Measurements from ENCODE around the gene BGN. TPM values are rescaled to one million over a fixed set of nuclear protein-coding genes. Genes with fewer than 3 reads are reported as not detected.
A peak's percentile ranks its signal among the peaks of the same experiment; 100 is the strongest.

BGN gene
- total RNA-seq, 1 donor from 2014 or later: not detected

DNA sequence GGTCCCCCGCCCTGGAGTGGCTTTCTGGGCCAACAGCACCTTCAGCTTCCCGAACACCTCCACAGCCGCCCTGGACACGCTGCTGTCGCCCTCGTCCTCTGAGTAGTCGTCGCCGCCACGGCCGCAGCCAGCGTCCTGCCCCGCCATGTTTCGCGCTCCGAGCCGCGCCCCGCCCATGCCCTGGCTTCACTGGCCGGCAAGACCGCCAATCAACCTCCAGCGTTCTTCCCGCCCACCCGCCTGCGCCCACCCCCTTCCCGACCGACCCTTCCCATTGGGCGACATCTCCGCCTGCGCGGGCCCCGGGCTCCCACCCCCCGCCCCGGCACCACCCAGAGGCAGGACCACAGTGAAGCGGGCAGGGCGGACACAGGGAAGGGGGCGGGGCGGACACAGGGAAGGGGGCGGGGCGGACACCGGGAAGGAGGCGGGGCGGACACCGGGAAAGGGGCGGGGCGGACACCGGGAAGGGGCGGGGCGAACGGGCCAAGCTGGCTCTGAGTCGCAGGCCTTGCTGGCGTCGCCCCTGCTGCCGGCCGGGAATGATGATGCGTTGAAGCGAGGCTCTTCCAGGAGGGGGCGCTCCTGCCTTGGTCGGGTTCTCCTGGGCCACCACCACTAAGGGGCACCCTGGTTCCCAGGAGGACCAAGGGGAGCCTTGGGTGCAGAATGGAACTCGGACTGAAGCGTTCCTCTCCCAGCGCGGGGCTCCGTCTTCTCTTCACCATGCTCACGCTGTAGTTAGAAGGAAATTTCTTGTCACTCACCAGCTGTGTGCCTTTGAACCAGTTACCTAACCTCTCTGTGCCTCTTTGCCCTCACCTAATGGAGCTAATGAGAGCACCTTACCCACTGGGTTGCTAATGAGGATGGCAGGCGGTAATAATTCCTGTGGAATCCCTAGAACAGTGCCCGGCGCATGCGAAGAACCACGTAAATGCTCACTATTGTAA lies 24.1 kb upstream of the BGN start, which contains the start of gene HAUS7:
Gene HAUS7 (minus strand): TSS at position 166 of the 953 bp plus-strand sequence. CDS start 19 bp downstream, at position 147.
- intact Hi-C loops (cut with micrococcal nuclease): loop anchor here (1.0 to 10.0 kb wide), 6 partner anchors 37 to 638 kb away; partner anchors contain the start of genes ABCD1, BCAP31, CCNQ and CETN2
- H3K4me3 Mint-ChIP-seq: peak within 1 kb of the TSS; percentile 86
- H3K27me3 Mint-ChIP-seq: peaks cover 2% of the 10 kb centered on the region
- peak; percentile 95 for DNase-seq
- peak within 1 kb of the TSS; percentile 84 for H3K27ac Mint-ChIP-seq
- peaks cover 4% of the 10 kb centered on the region for H3K4me1 Mint-ChIP-seq
- H3K9me3 Mint-ChIP-seq: no peaks in the 10 kb centered on the region
- peaks cover 4% of the 10 kb centered on the region for H3K36me3 Mint-ChIP-seq (ENCODE audit: low read depth)

DNA sequence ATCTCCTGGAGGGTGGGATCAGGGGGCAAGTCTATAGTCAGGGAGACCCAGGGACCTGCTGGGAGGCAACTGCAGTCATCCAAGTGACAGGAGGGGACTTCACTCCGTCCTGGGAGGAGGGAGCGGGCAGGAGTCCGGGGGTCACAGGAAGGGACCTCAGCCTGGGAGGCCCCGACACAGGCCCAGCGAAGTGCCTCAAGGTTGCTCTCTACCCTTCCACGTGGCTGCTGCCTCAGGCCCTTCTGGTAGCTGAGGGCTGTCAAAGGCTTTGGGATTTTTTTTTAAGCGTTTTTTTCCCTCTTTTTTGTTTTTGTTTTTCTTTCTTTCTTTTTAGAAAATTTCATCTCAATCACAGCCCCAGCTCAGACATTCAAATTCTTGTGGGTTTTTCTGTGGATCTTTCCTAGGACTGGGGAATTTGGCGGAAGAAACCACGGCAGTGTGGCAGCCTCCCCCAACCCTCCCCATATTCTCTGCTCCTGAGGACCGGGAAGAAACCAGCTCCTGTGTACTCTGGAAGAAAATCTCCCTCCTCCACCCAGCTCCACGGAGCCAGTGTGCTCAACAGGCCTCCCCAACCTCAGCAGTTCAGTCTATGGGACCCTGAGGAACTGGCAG lies 23.0 kb upstream of the BGN start:
- no peak for DNase-seq
- Mint-ChIP-seq H3K4me3 (no peak overlapping the region), H3K36me3 (ENCODE audit: low read depth) (peaks cover 4% of the 10 kb centered on the region), H3K9me3 (no peaks in the 10 kb centered on the region), H3K27me3 (peaks cover 6% of the 10 kb centered on the region), H3K4me1 (peaks cover 4% of the 10 kb centered on the region), H3K27ac (peak overlapping the region; percentile 29)
- intact Hi-C loops (cut with micrococcal nuclease): loop anchor here (1.0 to 10.0 kb wide), 4 partner anchors 36 to 639 kb away; partner anchors contain the start of genes ABCD1, BCAP31, CETN2 and NSDHL

DNA sequence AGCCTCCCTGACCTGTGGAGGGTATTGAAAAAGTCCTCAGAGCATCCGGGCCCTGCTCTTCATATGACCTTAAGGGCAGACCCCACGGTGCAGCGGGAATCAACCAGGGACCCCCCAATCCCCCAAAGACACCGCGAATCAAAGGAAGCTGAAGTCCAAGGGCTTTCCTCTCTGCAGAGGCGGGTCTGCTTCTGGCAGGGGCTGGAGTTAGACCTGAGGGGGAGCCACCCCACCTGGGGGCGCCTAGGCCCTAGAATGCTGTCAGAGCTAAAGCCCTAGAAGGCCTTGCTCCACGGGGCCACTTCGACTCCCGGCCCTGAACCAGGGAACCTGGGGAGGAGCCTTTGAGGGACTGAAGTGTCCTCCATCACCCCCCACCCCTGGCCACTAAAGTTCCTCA lies 21.7 kb upstream of the BGN start:
- Mint-ChIP-seq H3K4me3 (no peak overlapping the region), H3K27me3 (peaks cover 6% of the 10 kb centered on the region), H3K27ac (peak overlapping the region; percentile 15), H3K36me3 (ENCODE audit: low read depth) (no peaks in the 10 kb centered on the region), H3K4me1 (peaks cover 1% of the 10 kb centered on the region), H3K9me3 (no peaks in the 10 kb centered on the region)
- no peak for DNase-seq
- intact Hi-C loops (cut with micrococcal nuclease): loop anchor here (5.0 to 10.0 kb wide), 3 partner anchors 138 to 641 kb away; partner anchors contain the start of genes ABCD1, BCAP31, CETN2 and NSDHL

DNA sequence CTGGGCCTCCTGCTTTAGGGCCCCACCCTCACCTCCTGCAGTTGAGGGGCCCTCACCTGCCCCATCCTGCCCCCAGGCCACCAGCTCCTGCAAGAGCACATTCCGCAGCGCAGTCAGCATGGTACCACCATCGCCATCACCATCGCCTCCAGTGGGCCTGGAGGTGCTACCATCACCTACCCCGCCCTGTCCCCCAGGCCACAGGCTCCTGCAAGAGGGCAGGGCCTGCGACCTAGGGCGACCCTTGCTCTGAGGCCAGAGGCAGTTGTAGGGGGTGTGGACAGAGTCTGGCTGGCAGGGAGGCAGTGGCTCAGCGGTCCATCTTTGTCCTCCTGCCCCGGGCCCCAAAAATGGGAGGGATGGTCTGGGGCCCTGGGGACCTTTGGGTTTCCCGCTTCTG lies 20.5 kb upstream of the BGN start:
- Mint-ChIP-seq H3K36me3 (ENCODE audit: low read depth) (no peaks in the 10 kb centered on the region), H3K27ac (no peak overlapping the region), H3K4me3 (no peak overlapping the region), H3K27me3 (peaks cover 6% of the 10 kb centered on the region), H3K9me3 (no peaks in the 10 kb centered on the region), H3K4me1 (no peaks in the 10 kb centered on the region)
- intact Hi-C loops (cut with micrococcal nuclease): loop anchor here (5.0 to 10.0 kb wide), 3 partner anchors 139 to 642 kb away; partner anchors contain the start of genes ABCD1, BCAP31, CETN2 and NSDHL
- DNase-seq: no peak

DNA sequence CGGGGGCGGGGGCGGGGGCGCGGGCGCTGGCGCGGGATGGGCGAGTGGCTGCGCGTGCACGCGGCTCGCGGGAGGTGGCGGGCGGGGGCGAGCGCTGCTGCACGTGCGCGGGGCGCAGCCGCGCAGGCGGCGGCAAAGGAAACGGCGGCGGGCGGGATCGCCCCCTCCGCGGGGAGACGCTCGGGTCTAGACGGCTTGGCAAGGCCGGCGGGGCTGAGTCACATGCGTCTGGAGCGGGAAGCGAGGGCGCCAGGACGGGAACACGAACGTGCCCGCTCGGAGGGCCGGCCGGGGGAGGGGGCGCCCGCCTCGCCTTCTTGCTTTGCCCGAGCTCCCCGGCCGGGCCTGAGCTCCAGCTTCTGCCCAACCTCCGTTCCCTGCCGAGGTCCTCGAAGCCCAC lies 20.1 kb upstream of the BGN start:
- no peaks in the 10 kb centered on the region for H3K4me1 Mint-ChIP-seq
- H3K36me3 Mint-ChIP-seq (ENCODE audit: low read depth): no peaks in the 10 kb centered on the region
- no peak overlapping the region for H3K4me3 Mint-ChIP-seq
- peak; percentile 73 for DNase-seq
- no peak overlapping the region for H3K27ac Mint-ChIP-seq
- H3K9me3 Mint-ChIP-seq: no peaks in the 10 kb centered on the region
- H3K27me3 Mint-ChIP-seq: peaks cover 6% of the 10 kb centered on the region
- intact Hi-C loops (cut with micrococcal nuclease): loop anchor here (5.0 to 10.0 kb wide), 3 partner anchors 140 to 642 kb away; partner anchors contain the start of genes ABCD1, BCAP31, CETN2 and NSDHL

DNA sequence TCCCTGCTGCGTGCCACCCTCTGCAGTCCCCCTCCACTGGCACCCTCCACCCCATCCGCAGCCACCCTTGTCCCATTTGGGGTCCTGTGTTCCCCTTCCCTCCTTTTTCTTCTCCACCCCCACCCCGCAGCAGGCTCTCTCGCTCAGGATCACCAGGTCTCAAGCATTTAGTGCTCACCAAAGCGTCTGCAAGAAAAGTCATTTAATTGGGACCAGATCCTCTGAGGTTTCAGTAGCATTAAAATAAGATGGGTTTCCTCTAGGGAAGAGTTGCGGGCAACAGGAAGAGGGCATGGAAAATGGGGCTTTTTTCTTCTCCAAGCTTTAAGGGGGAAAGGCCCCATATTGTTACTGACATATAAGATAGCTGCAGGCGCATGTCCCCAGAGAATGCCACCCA lies 19.5 kb upstream of the BGN start:
- no peaks in the 10 kb centered on the region for H3K4me1 Mint-ChIP-seq
- H3K9me3 Mint-ChIP-seq: no peaks in the 10 kb centered on the region

DNA sequence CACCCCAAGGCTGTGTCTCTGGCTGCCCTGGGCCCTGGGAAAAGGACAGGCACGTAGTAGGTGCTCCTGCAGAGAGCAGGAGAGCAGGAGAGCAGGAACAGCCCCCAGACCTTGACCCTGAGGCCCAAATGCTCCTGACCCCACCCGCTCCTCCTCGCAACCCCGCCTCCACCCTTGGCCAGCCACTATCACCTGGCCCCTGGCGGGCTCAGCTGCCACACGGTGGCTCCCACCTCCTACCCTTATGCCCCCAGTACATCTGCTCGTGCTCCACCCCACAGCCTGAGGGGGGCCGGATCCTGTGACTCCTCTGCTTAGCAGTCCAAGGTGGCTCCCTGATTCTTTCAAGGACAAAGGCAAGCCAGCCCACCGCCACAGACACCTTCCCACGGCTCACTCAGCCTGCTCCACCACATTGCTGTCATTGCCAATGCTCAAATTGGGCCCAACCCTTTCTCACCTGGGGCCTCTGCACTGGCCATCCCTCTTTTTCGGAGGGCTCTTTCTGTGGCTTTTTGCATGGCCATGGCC lies 19.0 kb upstream of the BGN start:
- peaks cover 6% of the 10 kb centered on the region for H3K27me3 Mint-ChIP-seq
- no peak overlapping the region for H3K27ac Mint-ChIP-seq
- DNase-seq: no peak
- H3K36me3 Mint-ChIP-seq (ENCODE audit: low read depth): no peaks in the 10 kb centered on the region
- no peaks in the 10 kb centered on the region for H3K4me1 Mint-ChIP-seq
- no peaks in the 10 kb centered on the region for H3K9me3 Mint-ChIP-seq
- H3K4me3 Mint-ChIP-seq: no peak overlapping the region
- intact Hi-C loops (cut with micrococcal nuclease): loop anchor here (10.0 kb wide), 1 partner anchor 141 kb away; the partner anchor contains the start of gene ZNF275

More for the DNA sequence above, 19.5 kb upstream of the BGN start:
- Mint-ChIP-seq H3K36me3 (ENCODE audit: low read depth) (no peaks in the 10 kb centered on the region), H3K27me3 (peaks cover 6% of the 10 kb centered on the region), H3K4me3 (no peak overlapping the region), H3K27ac (no peak overlapping the region)
- DNase-seq: no peak
- intact Hi-C loops (cut with micrococcal nuclease): loop anchor here (10.0 kb wide), 1 partner anchor 140 kb away; the partner anchor contains the start of gene ZNF275

DNA sequence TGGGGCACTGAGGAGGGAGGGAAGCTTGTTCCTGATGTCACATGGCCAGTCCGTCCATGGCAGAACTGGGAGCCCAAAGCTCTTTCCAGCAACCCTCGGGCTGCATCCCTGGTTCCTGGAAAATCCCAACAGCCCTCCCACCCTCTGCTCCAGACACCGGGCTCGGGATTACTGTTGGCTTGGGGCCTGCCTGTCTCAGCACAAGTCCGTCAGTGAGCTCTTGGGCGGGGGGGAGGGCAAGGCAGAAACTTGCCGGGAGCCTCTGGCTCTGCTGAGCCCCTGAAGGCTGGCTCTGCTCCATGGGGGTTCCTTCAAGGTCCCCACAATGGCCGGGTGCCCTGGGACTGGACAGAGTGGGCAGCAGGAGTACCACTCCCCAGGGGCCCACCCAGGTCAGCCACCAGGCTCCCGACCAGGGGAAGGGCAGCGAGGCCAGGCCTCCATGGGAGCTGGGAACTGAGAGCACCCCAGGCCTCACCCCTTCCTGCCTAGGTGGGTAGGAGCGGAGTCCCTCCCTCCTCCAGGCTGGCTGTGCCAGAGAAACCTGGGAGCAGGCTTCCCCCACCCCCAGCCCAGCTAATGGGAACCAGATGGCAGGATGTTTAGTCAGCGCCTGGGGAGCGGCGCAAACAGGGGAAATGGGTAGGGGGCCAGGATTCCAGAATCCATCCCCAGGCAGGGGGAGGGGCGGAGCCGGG lies 18.0 kb upstream of the BGN start:
- H3K27me3 Mint-ChIP-seq: peaks cover 6% of the 10 kb centered on the region
- intact Hi-C loops (cut with micrococcal nuclease): loop anchor here (10.0 kb wide), 1 partner anchor 142 kb away; the partner anchor contains the start of gene ZNF275

DNA sequence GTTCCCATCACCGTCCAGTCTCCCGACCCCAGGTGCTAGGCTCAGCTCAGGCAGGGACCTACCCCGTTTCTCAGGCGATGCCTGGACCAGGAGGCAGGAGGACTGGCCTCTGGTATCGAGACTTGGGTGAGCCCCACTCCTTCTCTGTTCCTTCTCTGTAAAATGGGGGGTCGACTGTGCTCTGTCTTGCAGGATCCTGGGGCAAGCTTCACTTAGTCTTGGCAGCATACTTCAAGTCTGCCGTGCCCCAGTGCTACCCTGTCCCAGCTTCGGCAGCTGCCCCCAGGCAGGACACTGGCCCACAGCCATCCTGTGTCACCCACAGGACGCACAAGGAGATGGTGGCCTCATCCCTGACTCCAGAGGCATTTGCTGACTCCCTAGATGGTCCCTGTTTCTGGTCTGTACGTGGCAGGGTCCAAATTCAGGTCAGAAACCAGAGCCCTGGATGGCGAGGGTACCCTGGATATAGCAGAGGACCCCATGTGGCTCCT lies 17.4 kb upstream of the BGN start:
- no peak for DNase-seq
- intact Hi-C loops (cut with micrococcal nuclease): loop anchor here (10.0 kb wide), 1 partner anchor 143 kb away; the partner anchor contains the start of gene ZNF275
- Mint-ChIP-seq H3K4me1 (no peaks in the 10 kb centered on the region), H3K27ac (no peak overlapping the region), H3K27me3 (peaks cover 6% of the 10 kb centered on the region), H3K4me3 (no peak overlapping the region), H3K36me3 (ENCODE audit: low read depth) (no peaks in the 10 kb centered on the region), H3K9me3 (no peaks in the 10 kb centered on the region)

More for the DNA sequence above, 18.0 kb upstream of the BGN start:
- Mint-ChIP-seq H3K9me3 (no peaks in the 10 kb centered on the region), H3K4me1 (no peaks in the 10 kb centered on the region), H3K36me3 (ENCODE audit: low read depth) (no peaks in the 10 kb centered on the region), H3K27ac (no peak overlapping the region), H3K4me3 (no peak overlapping the region)
- no peak for DNase-seq

DNA sequence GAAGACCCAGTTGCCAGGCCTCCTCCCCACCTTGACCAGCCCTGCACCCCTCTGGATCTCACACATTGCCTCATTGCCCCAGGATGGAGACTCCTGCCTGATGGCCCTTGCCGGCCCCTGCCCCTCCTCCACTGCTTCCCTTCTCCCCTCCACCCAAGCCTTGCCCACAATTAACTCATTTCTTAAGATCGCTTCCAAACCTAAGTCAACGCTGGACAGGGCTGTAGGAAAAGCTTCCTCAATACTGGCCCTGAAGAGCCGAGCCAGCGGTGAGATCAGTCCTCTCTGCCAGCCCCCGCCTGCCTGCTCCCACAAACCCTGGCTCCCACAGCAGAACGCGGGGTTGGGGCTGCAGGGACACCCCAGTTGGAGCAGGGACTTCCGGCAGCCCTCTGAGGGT lies 16.9 kb upstream of the BGN start:
- Mint-ChIP-seq H3K9me3 (no peaks in the 10 kb centered on the region), H3K27ac (no peak overlapping the region), H3K36me3 (ENCODE audit: low read depth) (no peaks in the 10 kb centered on the region), H3K27me3 (peaks cover 6% of the 10 kb centered on the region), H3K4me1 (no peaks in the 10 kb centered on the region), H3K4me3 (no peak overlapping the region)
- no peak for DNase-seq
- intact Hi-C loops (cut with micrococcal nuclease): loop anchor here (10.0 kb wide), 1 partner anchor 143 kb away; the partner anchor contains the start of gene ZNF275

DNA sequence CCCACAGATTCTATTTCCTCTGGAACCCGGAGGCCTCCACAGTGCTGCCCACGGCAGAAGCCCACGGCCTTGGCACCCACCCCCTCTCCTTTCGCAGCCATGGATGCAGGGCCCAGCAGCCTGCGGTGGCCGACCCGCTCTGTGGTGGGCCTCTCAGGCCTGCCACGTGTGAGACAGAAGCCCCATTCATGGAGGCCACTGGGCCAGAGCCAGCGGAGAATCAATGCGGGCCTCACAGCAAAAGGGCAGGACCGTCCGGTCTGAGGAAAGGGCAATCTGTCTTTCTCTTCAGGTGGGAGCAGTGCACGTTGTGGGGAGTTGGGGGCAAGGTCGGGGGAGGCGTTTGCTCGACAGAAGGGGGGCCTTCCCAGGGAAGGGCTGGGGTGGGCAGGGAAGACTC lies 16.0 kb upstream of the BGN start:
- Mint-ChIP-seq H3K9me3 (no peaks in the 10 kb centered on the region), H3K4me1 (no peaks in the 10 kb centered on the region), H3K4me3 (no peak overlapping the region), H3K27me3 (peaks cover 6% of the 10 kb centered on the region), H3K36me3 (ENCODE audit: low read depth) (no peaks in the 10 kb centered on the region), H3K27ac (no peak overlapping the region)
- intact Hi-C loops (cut with micrococcal nuclease): loop anchor here (10.0 kb wide), 1 partner anchor 144 kb away; the partner anchor contains the start of gene ZNF275
- DNase-seq: no peak

DNA sequence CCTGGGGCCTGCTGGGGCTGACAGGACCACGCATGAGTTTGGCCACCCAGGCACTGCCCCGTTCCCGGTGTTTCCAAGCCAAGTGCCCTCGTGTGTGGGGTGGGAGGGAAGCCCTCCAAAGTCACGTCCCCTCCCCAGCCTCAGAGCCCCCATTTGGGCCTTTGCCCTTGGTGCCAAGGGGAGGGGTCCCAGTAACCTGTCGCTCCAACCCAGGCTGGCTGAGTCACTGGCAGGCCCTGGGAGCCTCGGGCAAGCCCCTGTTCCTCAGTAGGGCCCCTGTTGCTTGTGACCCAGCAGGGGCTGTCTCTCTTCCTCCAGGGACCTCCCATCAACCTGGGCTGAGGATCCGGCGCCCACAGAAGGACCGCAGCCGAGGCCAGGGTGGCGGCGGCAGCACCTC lies 13.7 kb upstream of the BGN start:
- Mint-ChIP-seq H3K4me3 (no peak overlapping the region), H3K9me3 (no peaks in the 10 kb centered on the region), H3K36me3 (ENCODE audit: low read depth) (no peaks in the 10 kb centered on the region), H3K27ac (no peak overlapping the region), H3K4me1 (no peaks in the 10 kb centered on the region), H3K27me3 (peaks cover 2% of the 10 kb centered on the region)
- DNase-seq: no peak
- intact Hi-C loops (cut with micrococcal nuclease): no loop called here

All from activated CD4-positive, alpha-beta T cell treated with anti-CD3 and anti-CD28 coated beads, Interleukin-2, amount 10 ng/mL, durations not matched to agents 24 days and 14 days (primary cell).